GM19467 (cell line): ENCODE measurements around the gene TBC1D24.
"Not testable (repeated sequence)": the region's sequence is repeated elsewhere in the genome, so short reads cannot be mapped to it uniquely, and the experiment has no call there.

Experiments used
- ATAC-seq: cut with Tn5 transposase; IDR thresholded peaks from one replicate; pipeline ENCODE4 v1.9.1; 2021; ENCODE audit warnings: mild to moderate bottlenecking, moderate library complexity; ENCODE audit not compliant: unreplicated experiment

The TBC1D24 gene

GRCh38 chr16:2468233-2468724 lies 6.6 kb upstream of the TBC1D24 start:
- ATAC-seq, result no peak

- no peak for ATAC-seq
Measured at GRCh38 chr16:2468725-2469398, 6.1 kb upstream of the TBC1D24 start.

GRCh38 chr16:2469399-2470233 lies 5.3 kb upstream of the TBC1D24 start:
- ATAC-seq, result no peak

DNA sequence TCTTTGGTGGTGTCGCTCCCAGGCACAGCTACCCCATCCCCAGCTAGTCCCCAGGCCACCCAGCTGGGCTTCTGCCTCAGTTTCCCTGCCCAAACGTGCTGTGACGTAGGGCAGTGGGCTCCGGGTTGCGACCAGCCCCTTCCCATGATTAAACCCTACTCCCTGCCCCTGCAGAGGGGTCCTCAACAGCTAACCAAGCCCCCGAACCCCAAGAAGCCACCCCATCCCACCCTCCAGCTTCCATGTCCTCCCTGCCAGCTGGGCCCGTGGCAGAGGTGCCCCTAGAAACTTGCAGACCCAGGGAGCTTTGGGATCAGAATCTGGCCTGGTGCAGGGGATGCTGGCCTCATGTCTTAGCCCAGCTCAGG lies 4.7 kb upstream of the TBC1D24 start:
- ATAC-seq, result no peak

GRCh38 chr16:2470603-2471015 lies 4.3 kb upstream of the TBC1D24 start:
- no peak for ATAC-seq

DNA sequence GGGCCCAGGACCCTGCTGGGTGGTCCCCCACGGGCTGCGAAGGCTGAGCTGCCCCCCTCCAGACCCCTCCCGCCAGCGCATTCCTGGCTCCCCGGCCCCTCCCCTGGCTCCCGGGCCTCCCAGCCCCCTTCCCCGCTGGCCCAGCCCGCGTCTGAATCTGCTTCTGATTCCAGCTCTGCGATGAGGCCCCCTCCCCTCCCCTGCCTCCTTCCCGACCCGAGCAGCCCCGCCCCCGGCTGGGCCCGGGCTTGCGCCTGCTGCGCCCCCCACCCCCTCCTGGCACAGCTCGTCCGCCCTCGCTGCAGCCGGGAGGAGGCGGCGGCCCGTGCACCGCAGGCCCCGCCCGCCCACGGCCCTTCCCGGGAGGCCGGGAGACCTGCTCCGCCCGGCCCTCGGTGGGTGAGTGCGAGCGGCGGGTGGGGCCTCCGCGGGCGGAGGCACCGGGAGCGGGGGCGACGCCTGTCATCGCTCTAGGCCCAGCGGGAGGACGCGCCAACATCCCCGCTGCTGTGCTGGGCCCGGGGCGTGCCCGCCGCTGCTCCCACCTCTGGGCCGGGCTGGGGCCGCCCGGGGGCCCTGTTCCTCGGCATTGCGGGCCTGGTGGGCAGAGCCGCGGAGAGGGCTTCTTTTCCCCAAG lies 3.8 kb upstream of the TBC1D24 start, which contains the start of gene NTN3:
TSS of gene NTN3 (plus strand) at position 282 of the 637 bp plus-strand sequence. CDS start 405 bp downstream, outside the sequence.
- no peak for ATAC-seq

- ATAC-seq, result no peak
Measured at GRCh38 chr16:2471653-2472487, 3.1 kb upstream of the TBC1D24 start.

DNA sequence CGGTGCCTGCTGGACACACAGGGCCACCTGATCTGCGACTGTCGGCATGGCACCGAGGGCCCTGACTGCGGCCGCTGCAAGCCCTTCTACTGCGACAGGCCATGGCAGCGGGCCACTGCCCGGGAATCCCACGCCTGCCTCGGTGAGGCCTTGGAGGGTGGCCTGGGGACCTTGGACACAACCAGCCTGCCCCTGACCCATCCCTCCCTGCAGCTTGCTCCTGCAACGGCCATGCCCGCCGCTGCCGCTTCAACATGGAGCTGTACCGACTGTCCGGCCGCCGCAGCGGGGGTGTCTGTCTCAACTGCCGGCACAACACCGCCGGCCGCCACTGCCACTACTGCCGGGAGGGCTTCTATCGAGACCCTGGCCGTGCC lies 2.5 kb upstream of the TBC1D24 start:
- no peak for ATAC-seq

DNA sequence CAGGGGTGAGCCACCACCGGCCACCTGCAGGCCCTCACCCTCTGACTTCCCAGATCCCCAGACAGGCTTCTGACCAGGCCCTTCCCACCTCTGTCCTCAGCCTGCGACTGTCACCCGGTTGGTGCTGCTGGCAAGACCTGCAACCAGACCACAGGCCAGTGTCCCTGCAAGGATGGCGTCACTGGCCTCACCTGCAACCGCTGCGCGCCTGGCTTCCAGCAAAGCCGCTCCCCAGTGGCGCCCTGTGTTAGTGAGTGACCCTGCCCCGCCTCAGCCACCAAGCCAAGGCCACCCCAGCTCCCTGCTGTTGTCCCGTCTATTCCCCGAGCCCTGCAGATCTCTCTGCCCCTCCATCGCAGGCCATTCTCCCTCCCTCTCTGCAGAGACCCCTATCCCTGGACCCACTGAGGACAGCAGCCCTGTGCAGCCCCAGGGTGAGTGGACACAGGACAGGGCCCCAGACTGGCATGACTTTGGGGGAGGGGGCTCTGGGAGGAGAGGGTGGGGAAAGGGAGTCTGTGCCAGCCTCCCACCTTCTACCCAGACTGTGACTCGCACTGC lies 2.0 kb upstream of the TBC1D24 start:
- no peak for ATAC-seq

DNA sequence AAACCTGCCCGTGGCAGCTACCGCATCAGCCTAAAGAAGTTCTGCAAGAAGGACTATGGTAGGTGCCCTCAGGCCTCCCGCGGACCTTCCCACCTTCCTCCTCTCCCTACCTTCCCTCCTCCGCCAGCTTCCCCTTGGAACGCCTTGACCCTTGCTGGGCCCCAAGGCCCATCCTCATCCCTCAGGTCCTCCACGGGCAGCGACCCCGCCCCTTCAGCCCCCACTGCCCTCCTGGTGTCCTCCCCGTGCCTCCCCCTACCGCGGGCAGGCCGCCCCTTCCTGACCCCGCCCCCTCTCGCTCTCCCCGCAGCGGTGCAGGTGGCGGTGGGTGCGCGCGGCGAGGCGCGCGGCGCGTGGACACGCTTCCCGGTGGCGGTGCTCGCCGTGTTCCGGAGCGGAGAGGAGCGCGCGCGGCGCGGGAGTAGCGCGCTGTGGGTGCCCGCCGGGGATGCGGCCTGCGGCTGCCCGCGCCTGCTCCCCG lies 1.4 kb upstream of the TBC1D24 start:
- ATAC-seq, result no peak

DNA sequence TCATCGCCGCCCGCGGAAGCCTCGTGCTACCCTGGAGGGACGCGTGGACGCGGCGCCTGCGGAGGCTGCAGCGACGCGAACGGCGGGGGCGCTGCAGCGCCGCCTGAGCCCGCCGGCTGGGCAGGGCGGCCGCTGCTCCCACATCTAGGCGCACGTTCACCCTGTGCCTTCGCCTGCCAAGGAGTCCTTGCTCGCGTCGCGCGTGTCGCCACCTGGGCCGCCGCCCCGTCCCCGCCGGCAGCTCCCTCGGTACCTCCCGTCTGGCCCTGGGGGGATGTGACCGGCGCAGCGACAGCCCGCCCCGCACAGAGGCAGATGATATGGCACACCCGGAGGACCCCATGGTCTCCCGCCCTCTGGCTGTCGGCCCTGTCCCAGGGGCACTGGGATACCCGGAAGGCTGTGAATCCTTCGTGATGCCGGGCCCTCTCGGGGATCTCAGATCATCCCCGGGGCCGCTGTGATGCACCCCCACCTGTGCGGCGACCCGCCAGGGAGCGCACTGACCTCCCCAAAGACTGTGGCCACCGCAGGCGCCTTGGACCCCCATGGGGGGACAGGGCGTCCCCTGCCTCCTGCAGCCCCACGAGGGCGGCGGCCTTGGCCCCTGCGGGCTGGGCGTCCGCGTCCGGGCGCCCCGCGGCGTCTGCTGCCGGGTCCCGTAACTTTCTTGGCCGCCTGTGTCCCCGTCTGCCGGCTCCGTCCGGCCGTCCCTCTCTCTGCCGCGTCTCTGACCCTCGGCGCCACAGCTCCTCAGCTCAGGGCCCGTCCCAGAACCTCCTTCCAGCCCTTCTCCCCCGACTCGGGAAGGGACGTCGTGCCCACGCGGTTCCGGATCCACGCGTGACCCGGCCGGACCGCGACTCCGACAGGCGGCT lies 689 bp upstream of the TBC1D24 start:
- ATAC-seq, result no peak

DNA sequence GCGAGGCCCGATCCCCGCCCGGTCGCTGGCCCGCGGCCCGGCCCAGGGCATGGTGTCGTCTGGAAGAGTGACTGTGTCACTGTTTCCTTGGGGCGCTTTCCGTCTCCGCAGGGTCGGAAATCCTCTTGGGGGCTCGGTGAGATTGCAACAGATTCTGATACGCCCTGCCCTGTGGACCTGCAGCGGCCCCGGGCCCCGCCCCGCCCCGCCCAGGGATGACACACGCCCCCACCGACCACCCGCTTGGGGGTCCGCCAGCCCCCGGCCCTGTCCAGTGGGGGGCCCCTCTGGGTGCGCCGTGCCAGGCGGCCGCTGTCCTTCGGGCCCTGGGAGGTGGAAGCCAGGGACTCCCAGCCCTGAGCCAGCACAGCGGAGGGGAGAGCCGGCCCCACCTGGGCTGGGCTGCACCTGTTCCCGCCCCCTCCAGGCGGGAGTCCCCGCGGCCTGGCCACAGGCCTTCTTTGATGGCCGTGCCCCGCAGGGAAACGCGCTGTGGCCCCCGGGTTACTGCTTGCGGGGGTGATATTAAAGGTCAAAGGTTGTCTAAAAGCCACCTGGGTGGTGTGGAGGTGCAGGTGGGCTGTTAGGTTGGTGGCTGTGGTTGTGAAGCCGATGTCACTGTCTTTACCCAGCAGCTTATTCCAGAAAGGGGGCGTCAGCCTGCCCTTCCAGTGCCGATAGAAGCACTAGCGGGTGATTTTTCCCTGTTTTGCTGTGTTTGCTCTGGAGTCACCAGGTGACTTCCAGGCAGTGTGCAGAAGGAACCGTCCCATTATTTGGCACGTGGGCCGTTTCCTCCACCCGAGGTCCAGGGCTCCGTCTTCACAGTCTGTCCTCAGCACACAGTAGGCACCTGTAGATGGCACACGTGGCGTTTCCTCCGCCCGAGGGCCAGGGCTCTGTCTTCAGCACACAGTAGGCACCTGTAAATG lies 752 bp downstream of the TBC1D24 start:
- no peak for ATAC-seq

DNA sequence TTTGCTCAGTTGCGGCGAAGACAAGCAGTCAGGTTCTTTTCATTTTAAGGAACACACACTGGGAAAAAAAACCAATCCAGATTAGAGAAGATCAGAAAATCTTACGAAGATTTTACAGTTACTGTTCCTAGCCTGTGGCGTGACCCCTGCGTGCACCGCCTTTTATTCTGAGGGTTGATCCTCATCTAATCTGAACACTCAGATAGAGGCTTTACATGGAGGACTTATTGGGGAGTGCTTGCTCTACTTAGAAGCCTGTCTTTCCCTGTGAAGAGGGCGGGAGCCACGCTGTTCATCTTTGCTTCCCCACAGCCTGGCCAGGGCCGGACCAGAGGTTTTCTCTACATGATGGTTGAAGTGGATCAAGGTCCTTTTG lies 1.4 kb downstream of the TBC1D24 start:
- no peak for ATAC-seq

DNA sequence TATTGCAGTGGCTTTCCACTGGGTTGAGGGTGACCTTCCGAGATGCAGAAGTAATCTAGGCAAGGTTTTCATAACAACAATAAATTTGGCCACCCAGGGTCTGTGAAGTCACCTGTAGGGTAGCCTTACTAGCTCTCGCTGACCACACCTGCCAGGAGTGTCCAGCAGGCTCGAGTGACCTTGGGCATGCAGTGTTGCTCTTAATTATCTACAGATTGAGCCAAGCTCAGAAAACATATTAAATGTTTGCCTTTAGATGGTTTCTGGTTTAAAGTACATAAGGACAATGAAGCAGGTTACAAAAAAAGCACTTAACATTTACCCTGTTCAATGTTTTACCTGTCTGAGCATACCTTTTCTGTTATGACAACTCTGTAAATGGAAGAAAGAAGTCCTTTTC lies 1.8 kb downstream of the TBC1D24 start:
- ATAC-seq, result no peak

GRCh38 chr16:2477327-2477726 lies 2.4 kb downstream of the TBC1D24 start:
- ATAC-seq, result no peak

- ATAC-seq, result no peak
Measured at GRCh38 chr16:2478279-2478678, 3.4 kb downstream of the TBC1D24 start.

DNA sequence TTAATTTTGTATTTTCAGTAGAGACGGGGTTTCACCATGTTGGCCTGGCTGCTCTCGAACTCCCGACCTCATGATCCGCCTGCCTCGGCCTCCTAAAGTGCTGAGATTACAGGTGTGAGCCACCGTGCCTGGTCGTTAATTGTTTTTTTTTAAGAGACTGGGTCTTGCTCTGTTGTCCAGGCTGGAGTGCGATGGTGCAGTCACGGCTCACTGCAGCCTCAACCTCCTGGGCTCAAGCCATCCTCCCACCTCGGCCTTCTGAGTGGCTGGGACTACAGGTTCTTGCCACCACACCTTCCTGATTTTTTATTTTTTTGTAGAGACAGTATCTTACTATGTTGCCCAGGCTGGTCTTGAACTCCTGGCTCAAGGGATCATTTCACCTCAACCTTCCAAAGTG lies 5.1 kb downstream of the TBC1D24 start:
- not testable (repeated sequence) for ATAC-seq

DNA sequence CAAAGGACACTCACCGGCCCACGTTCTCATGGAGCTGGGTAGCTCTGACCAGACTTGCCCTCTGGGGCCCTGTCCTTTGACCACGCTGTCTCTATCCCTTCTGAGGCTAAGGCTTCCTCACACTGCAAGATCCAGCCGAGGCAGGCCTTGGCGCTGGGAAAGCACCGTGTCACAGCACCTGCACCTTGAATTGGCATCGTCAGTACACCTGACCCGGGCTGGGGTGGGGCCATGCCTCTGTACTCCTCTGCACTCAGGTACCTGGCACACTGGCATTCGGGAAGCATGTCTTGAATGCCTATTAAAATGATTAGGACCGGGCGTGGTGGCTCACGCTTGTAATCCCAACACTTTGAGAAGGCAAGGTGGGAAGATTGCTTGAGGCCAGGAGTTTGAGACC lies 6.0 kb downstream of the TBC1D24 start:
- no peak for ATAC-seq
